OCI-LY3 (cell line): Measurements from ENCODE around the gene GAS2.

Experiments
- CTCF ChIP-seq: fragments of 200-600, 300-600 bp; sonication (generic); IDR thresholded peaks from 2 replicates; pipeline ENCODE4 v1.5.1; 2014; ENCODE audit warnings: antibody characterized with exemption, low read length, low read depth
- EZH2phosphoT487 ChIP-seq: fragments of 200-600 bp; shearing (Covaris generic); IDR thresholded peaks from 2 replicates; pipeline ENCODE4 v1.6.1; 2018; ENCODE audit warnings: antibody characterized with exemption, mixed run types, low read depth

- no peak for TF ChIP-seq CTCF
- no peak for TF ChIP-seq EZH2phosphoT487
Measured at GRCh38 chr11:22725079-22725478, 58.7 kb downstream of the GAS2 start.
